DND-41 (cell line): Measurements from ENCODE around the gene MTF1.

Experiments
- ATAC-seq: fragments of 200-7000 bp; cut with Tn5 transposase; 3 replicates; pipeline ENCODE4 v1.9.1; 2021; ENCODE audit warnings: low read depth; ENCODE audit not compliant: insufficient read depth
- DNase-seq: peaks from one replicate; pipeline ENCODE4 v3.0.0-alpha.2; 2020
- H2AFZ ChIP-seq: 2 replicates; pipeline ENCODE4 v1.6.0; 2012; ENCODE audit warnings: low read depth, low read length
- H3K27ac ChIP-seq: 2 replicates; pipeline ENCODE4 v1.5.1; 2012; ENCODE audit warnings: low read length, inconsistent platforms
- H3K27me3 ChIP-seq: fragments of 200-600 bp; sonication (generic); 2 replicates; pipeline ENCODE4 v1.6.0; 2012; ENCODE audit warnings: low read length, mild to moderate bottlenecking, inconsistent platforms; ENCODE audit not compliant: insufficient read depth, poor library complexity
- H3K36me3 ChIP-seq: 2 replicates; pipeline ENCODE4 v1.5.1; 2012; ENCODE audit warnings: low read length, inconsistent platforms; ENCODE audit not compliant: insufficient read depth
- H3K4me1 ChIP-seq: 2 replicates; pipeline ENCODE4 v1.5.1; 2012; ENCODE audit warnings: mild to moderate bottlenecking, low read length; ENCODE audit not compliant: insufficient read depth
- H3K4me2 ChIP-seq: 2 replicates; pipeline ENCODE4 v1.6.0; 2012; ENCODE audit warnings: mild to moderate bottlenecking, moderate library complexity, low read length, inconsistent platforms; ENCODE audit not compliant: insufficient read depth
- H3K4me3 ChIP-seq, 2 experiments: fragments of 200-600 bp in 1 of 2; shearing (Covaris generic) in 1 of 2; 2 replicates each; pipeline ENCODE4 v1.5.1; 2012 to 2016; ENCODE audit warnings: inconsistent platforms in 2 of 2, low read length in 2 of 2, mild to moderate bottlenecking in 2 of 2, low read depth in 1 of 2, moderate library complexity in 1 of 2
- H3K79me2 ChIP-seq: 2 replicates; pipeline ENCODE4 v1.6.0; 2012; ENCODE audit warnings: low read length, inconsistent platforms; ENCODE audit not compliant: insufficient read depth
- H3K9ac ChIP-seq: 2 replicates; pipeline ENCODE4 v1.6.0; 2012; ENCODE audit warnings: low read depth, mild to moderate bottlenecking, inconsistent platforms, low read length, moderate library complexity
- H3K9me3 ChIP-seq: 2 replicates; pipeline ENCODE4 v1.5.1; 2012; ENCODE audit warnings: low read length, moderate library complexity, mild to moderate bottlenecking, inconsistent platforms; ENCODE audit not compliant: insufficient read depth, severe bottlenecking
- H4K20me1 ChIP-seq: 2 replicates; pipeline ENCODE4 v1.6.0; 2012; ENCODE audit warnings: low read length; ENCODE audit not compliant: insufficient read depth
- CTCF ChIP-seq: IDR thresholded peaks from 2 replicates; pipeline ENCODE4 v1.5.1; 2012; ENCODE audit warnings: borderline replicate concordance, low read length, moderate library complexity, mild to moderate bottlenecking; ENCODE audit not compliant: poor library complexity, severe bottlenecking; ENCODE audit errors: extremely low read depth
- EZH2 ChIP-seq: IDR thresholded peaks from 3 replicates; pipeline ENCODE4 v1.6.1; 2012; ENCODE audit warnings: borderline replicate concordance, low read depth, mild to moderate bottlenecking, moderate library complexity, low read length, inconsistent platforms; ENCODE audit not compliant: severe bottlenecking

Gene MTF1

GRCh38 chr1:37825506-37825905 is 33.9 kb downstream of the MTF1 start:
- ATAC-seq = no peak
- H3K9ac ChIP-seq = no peak overlapping the region
- H4K20me1 ChIP-seq = no peaks in the 10 kb centered on the region
- no peaks in the 10 kb centered on the region for H3K79me2 ChIP-seq
- H3K4me3 ChIP-seq = no peak overlapping the region
- H3K27me3 ChIP-seq = no peaks in the 10 kb centered on the region
- no peaks in the 10 kb centered on the region for H3K4me1 ChIP-seq
- no peaks in the 10 kb centered on the region for H3K9me3 ChIP-seq
- no peak overlapping the region for H3K27ac ChIP-seq
- no peak overlapping the region for H3K4me2 ChIP-seq
- H2AFZ ChIP-seq = no peak overlapping the region
- peaks cover 66% of the 10 kb centered on the region for H3K36me3 ChIP-seq
- TF ChIP-seq CTCF (no peak), EZH2 (no peak)
- DNase-seq = no peak

GRCh38 chr1:37824001-37824400 is 35.4 kb downstream of the MTF1 start:
- Histone ChIP-seq H3K9me3 (no peaks in the 10 kb centered on the region), H3K9ac (no peak overlapping the region), H3K4me3 (no peak overlapping the region), H3K27me3 (no peaks in the 10 kb centered on the region), H3K4me2 (no peak overlapping the region), H4K20me1 (no peaks in the 10 kb centered on the region), H2AFZ (no peak overlapping the region), H3K79me2 (no peaks in the 10 kb centered on the region), H3K4me1 (no peaks in the 10 kb centered on the region), H3K36me3 (peaks cover 68% of the 10 kb centered on the region), H3K27ac (no peak overlapping the region)
- TF ChIP-seq EZH2 (no peak), CTCF (no peak)
- no peak for DNase-seq
- ATAC-seq = no peak

- ATAC-seq (no peak), DNase-seq (no peak)
- no peaks in the 10 kb centered on the region for H3K79me2 ChIP-seq
- no peaks in the 10 kb centered on the region for H3K27me3 ChIP-seq
- TF ChIP-seq CTCF (no peak), EZH2 (no peak)
- peaks cover 64% of the 10 kb centered on the region for H3K36me3 ChIP-seq
- H3K9ac ChIP-seq = no peak overlapping the region
- no peak overlapping the region for H2AFZ ChIP-seq
- H3K4me1 ChIP-seq = no peaks in the 10 kb centered on the region
- no peak overlapping the region for H3K4me2 ChIP-seq
- H4K20me1 ChIP-seq = no peaks in the 10 kb centered on the region
- H3K9me3 ChIP-seq = no peaks in the 10 kb centered on the region
- H3K27ac ChIP-seq = no peak overlapping the region
- H3K4me3 ChIP-seq = no peak overlapping the region
These were observed 36.2 kb downstream of the MTF1 start for GRCh38 chr1:37822906-37823815.
